Mucosa of stomach (tissue), 1 donor: ENCODE measurements around the gene FLT4.
"Not testable (repeated sequence)": the region's sequence is repeated elsewhere in the genome, so short reads cannot be mapped to it uniquely, and the experiment has no call there.

Source experiments
- H3K27me3 ChIP-seq: one replicate; pipeline ENCODE4 v1.7.0; 2013; ENCODE audit warnings: mild to moderate bottlenecking, low read length; ENCODE audit not compliant: control insufficient read depth, insufficient read depth
- H3K36me3 ChIP-seq: one replicate; pipeline ENCODE4 v1.7.0; 2013; ENCODE audit warnings: low read length; ENCODE audit not compliant: control insufficient read depth, insufficient read depth
- H3K4me1 ChIP-seq: one replicate; pipeline ENCODE4 v1.7.0; 2013; ENCODE audit warnings: mild to moderate bottlenecking, low read length; ENCODE audit not compliant: control insufficient read depth, insufficient read depth
- H3K4me3 ChIP-seq: one replicate; pipeline ENCODE4 v1.7.0; 2013; ENCODE audit warnings: low read length
- H3K9ac ChIP-seq: one replicate; pipeline ENCODE4 v1.7.0; 2013; ENCODE audit warnings: mild to moderate bottlenecking, low read length, moderate library complexity
- H3K9me3 ChIP-seq: one replicate; pipeline ENCODE4 v1.7.0; 2013; ENCODE audit warnings: mild to moderate bottlenecking, low read length, moderate library complexity; ENCODE audit not compliant: control insufficient read depth
- donor health status: Pancreatic carcinoma.

The FLT4 gene

DNA sequence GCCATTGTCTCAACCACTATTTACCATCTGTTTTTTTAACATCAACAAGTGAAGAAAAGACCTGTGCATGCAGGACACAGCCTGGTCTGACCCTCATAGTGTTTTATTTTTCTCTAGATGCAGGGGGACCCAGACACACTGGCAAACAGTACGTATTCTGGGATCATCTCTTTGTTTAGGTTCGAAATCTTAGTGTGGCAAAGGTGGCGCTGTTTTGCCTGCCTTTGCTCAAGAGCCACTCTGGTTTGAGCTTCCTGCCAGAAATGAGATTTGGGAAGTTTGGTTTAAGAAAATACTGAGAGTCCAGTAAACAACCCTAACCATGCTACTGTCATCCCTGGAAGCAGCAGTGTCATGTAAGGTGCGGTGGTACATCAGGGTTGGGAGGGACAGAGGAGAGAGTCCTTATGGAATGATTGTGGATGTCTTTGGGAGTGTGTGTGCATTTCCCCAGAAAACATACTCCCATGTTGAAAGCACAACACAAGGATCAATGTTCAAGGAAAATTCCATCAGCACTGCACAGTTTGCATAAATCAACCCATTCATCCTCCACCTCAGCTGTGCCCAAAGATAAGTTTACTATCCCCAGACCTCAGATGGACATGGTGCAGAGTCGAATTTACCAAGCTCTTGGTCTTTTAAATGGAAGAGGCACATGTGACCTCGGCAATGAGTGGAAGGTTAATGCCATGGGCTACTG is 34.0 kb upstream of the FLT4 start:
- Histone ChIP-seq H3K36me3 (no peaks in the 10 kb centered on the region), H3K9me3 (no peaks in the 10 kb centered on the region), H3K4me1 (no peaks in the 10 kb centered on the region), H3K9ac (no peak overlapping the region), H3K4me3 (no peak overlapping the region), H3K27me3 (no peaks in the 10 kb centered on the region)

GRCh38 chr5:180682560-180682959 is 33.2 kb upstream of the FLT4 start:
- H3K4me3 ChIP-seq, result no peak overlapping the region

GRCh38 chr5:180682008-180682407 is 32.6 kb upstream of the FLT4 start:
- H3K36me3 ChIP-seq, H3K9me3 ChIP-seq, H3K4me1 ChIP-seq, H3K9ac ChIP-seq, H3K27me3 ChIP-seq, H3K4me3 ChIP-seq: not testable (repeated sequence)

More at GRCh38 chr5:180682560-180682959, 33.2 kb upstream of the FLT4 start:
- Histone ChIP-seq H3K9ac (no peak overlapping the region), H3K36me3 (no peaks in the 10 kb centered on the region), H3K9me3 (no peaks in the 10 kb centered on the region), H3K4me1 (no peaks in the 10 kb centered on the region), H3K27me3 (no peaks in the 10 kb centered on the region)

GRCh38 chr5:180678319-180678718 is 28.9 kb upstream of the FLT4 start:
- H3K36me3 ChIP-seq, H3K4me3 ChIP-seq, H3K9me3 ChIP-seq, H3K4me1 ChIP-seq, H3K9ac ChIP-seq: not testable (repeated sequence)
- peaks cover 12% of the 10 kb centered on the region for H3K27me3 ChIP-seq

DNA sequence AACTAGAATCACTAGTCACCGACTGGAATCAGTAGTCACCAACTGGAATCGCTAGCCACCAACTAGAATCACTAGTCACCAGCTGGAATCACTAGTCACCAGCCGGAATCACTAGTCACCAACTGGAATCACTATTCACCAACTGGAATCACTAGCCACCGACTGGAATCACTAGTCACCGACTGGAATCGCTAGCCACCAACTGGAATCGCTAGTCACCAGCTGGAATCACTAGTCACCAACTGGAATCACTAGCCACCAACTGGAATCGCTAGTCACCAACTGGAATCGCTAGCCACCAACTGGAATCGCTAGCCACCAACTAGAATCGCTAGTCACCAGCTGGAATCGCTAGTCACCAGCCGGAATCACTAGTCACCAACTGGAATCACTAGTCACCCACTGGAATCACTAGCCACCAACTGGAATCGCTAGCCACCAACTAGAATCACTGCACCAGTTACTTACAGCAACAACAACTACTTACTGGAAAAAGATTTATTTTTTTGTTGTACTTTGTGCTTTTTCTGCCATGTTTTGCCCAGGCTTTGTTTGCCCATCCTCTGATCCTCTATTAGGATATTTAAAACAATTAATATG is 25.7 kb upstream of the FLT4 start:
- H3K4me1 ChIP-seq, result no peaks in the 10 kb centered on the region
- H3K36me3 ChIP-seq, result no peaks in the 10 kb centered on the region
- peaks cover 15% of the 10 kb centered on the region for H3K27me3 ChIP-seq
- no peak overlapping the region for H3K4me3 ChIP-seq
- H3K9ac ChIP-seq, result no peak overlapping the region
- H3K9me3 ChIP-seq, result no peaks in the 10 kb centered on the region

DNA sequence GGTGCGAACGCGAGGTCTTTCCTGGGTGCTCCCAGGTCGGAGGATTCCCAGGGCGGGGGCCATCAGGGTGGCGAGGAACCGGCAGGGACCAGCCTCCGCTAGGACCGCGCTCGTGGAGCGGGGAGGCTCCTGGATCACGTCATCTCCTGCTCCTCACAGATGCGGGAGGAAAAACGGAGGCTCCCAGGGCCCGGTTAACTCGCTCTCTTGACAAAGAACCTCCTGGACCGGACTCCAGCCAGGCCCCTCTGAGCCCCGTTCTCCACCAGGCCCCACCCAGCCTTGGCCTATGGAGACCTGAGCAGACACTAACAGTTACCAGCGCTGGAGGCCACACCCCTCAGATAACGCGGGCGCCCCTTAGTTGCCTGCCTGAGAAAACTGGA is 24.7 kb upstream of the FLT4 start:
- not testable (repeated sequence) for H3K9me3 ChIP-seq, H3K36me3 ChIP-seq, H3K9ac ChIP-seq, H3K4me3 ChIP-seq, H3K4me1 ChIP-seq
- peaks cover 15% of the 10 kb centered on the region for H3K27me3 ChIP-seq

GRCh38 chr5:180673371-180674089 is 24.1 kb upstream of the FLT4 start:
- Histone ChIP-seq H3K36me3 (no peaks in the 10 kb centered on the region), H3K4me3 (no peak overlapping the region), H3K27me3 (peaks cover 15% of the 10 kb centered on the region), H3K9me3 (no peaks in the 10 kb centered on the region), H3K9ac (no peak overlapping the region), H3K4me1 (no peaks in the 10 kb centered on the region)

DNA sequence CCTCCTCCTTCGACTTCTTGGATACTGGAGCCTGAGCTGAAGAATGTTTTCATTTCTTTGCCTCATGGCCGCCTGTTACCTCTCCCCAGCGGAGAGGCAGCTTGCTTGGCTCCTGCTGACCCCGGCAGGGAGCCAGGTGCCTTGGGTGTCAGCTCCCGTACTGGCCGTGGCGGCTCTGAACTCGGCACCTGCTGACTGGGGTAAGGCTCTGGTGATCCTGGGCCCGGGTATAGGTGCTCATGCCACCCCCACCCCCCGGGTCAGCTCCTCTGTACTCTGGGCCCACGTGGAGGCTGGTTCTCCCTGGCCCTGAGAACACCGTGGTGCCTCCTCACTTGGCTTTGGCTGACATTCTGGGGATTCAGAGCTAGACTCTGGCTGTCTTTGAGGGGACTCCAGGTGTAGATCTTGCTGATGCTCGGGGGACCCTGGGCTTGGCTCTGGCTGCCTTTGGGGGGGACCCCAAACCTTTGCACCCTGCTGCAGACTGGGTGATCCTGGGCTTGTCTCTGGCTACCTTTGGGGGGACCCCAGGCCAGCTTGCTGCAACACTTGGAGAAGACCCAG is 22.6 kb upstream of the FLT4 start:
- not testable (repeated sequence) for H3K36me3 ChIP-seq, H3K9me3 ChIP-seq, H3K4me1 ChIP-seq, H3K9ac ChIP-seq, H3K4me3 ChIP-seq
- peaks cover 15% of the 10 kb centered on the region for H3K27me3 ChIP-seq

- Histone ChIP-seq H3K9me3 (no peaks in the 10 kb centered on the region), H3K4me1 (no peaks in the 10 kb centered on the region), H3K27me3 (peaks cover 15% of the 10 kb centered on the region), H3K4me3 (no peak overlapping the region), H3K36me3 (no peaks in the 10 kb centered on the region), H3K9ac (no peak overlapping the region)
Measured at GRCh38 chr5:180670586-180671359, 21.4 kb upstream of the FLT4 start.

- H3K36me3 ChIP-seq, result no peaks in the 10 kb centered on the region
- peaks cover 15% of the 10 kb centered on the region for H3K27me3 ChIP-seq
- no peaks in the 10 kb centered on the region for H3K9me3 ChIP-seq
- no peak overlapping the region for H3K4me3 ChIP-seq
- no peaks in the 10 kb centered on the region for H3K4me1 ChIP-seq
- H3K9ac ChIP-seq, result no peak overlapping the region
Measured at GRCh38 chr5:180670157-180670556, 20.8 kb upstream of the FLT4 start.

- Histone ChIP-seq H3K36me3 (no peaks in the 10 kb centered on the region), H3K9me3 (no peaks in the 10 kb centered on the region), H3K9ac (no peak overlapping the region), H3K4me1 (no peaks in the 10 kb centered on the region), H3K4me3 (no peak overlapping the region), H3K27me3 (peaks cover 11% of the 10 kb centered on the region)
Measured at GRCh38 chr5:180669661-180670060, 20.3 kb upstream of the FLT4 start.
